Lung microvascular endothelial cell (primary cell): Measurements from ENCODE around the gene SLC22A7. TPM values are rescaled to one million over a fixed set of nuclear protein-coding genes. Genes with fewer than 3 reads are reported as not detected.

Source experiments
- DNase-seq, 2 donors: peaks; one replicate each; pipeline versions ENCODE4 v3.0.0 to v3.0.0-alpha.2; 2010; ENCODE audit warnings: low read depth in 2 of 2
- total RNA-seq: library from RNA; depleted of rRNA; stranded (reverse); fragments of >200 nt; gene quantifications from 2 replicates; pipeline ENCODE4 v1.2.1, GENCODE V29; 2014

Gene SLC22A7
- total RNA-seq, 1 donor from 2014 or later = not detected

DNA sequence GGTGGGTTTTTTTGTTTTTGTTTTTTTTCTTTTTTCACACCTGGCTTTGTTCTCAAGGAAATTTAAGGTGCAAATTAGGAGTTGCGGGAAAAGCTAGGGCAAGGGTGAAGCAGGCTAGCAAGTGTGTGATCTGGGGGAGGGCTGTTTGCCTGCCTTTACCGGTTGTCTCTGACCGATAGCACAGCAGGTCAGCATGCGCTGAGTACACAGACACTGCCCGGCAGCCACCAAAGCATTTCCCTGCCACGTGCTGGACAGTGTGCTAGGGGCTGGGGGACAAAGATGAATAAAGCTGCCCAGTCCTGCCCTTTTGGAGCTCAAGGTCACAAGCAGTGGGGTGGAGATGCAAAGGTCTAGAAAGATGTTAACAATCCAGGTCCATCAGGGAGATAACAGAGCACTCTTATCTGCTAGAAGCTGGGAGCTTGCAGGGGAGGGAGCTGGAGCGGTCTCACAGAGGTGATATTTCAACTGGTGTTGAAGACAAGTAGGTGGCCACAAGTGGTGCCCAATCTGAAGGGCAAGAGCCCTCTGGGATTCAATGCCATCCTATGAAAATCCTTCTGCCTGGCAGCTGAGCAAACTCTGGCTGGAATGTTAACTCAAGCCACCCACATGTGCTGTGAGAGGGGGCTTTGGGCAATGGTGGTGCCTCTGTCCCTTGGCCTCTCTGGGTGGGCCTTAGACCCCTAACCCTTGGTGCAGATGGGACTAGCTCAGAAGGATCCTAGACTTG lies 30.3 kb upstream of the SLC22A7 start:
- no peak for DNase-seq

DNA sequence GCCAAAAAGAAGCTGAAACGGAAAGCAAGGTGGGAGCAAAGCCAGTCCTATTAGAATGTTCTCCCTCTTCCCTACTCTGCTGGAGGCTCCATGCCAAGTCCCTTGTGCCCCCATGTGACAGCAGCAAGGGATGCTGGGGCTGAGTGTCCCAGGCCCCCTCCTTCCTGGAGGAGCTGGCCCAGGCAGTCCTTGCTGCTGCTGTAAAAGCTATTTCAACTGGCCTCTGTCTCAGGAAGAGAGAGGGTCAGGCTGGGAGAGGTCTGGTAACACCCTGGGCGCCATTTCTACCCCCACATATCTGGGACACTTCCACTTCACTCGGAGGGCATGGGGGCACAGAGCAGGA lies 29.7 kb upstream of the SLC22A7 start:
- DNase-seq = no peak

DNA sequence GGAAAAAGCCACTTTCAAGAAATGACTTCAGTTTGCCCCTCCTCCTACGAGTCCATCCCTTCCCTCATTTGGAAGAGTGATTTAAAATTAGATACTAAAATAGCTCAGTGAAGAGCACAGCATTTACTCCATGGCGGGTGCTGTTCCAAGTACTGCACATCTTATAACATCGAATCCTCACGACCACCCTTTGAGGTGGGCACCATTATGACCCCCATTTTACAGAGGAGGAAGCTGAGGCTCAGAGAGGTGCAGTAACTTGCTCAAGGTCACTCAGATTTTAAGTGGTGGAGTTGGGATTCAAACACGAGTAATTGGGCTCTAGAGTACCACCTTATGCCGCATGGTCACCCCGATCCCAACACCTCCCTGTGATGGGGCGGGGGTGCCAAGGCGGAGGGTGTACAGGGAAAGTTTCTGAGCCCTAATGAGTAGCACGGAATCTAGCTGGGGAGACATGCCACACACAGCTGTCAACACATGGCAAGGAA lies 29.2 kb upstream of the SLC22A7 start:
- no peak for DNase-seq

DNA sequence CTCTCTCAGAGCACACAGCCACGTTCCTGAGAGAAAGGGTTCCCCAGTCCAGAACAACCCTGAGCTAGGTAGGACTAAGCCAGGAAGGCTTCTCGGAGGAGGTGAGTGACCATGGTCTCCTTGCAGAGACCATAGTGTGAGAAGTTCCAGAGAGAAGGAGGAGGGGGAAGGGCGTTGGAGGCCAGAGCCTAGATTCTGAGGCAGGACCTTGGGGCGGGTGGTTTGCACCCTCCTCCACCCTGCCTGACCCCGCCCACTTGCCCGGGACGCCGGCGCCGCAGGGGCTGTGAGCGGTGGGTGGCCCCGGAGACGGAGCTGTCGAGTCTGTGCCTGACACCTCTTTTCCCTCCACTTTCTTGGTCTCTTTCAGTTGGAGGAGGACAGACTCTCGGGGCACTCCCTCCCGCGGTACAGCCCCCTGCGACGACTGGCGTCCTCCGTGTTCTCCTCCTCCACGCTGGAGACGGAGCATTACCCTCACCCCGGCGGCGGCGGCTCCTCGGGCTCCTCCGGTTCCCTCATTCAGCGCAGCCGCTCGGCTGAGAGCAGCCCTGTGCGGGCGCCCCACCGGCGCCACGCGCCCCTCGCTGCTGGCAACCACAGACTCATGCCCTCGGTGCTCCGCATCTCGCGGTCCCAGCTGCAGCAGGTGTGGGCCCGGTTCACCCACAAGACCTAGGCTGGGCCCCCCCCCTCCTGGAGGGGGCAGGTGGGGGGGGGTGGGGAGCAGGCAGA lies 28.6 kb upstream of the SLC22A7 start:
- DNase-seq = no peak

DNA sequence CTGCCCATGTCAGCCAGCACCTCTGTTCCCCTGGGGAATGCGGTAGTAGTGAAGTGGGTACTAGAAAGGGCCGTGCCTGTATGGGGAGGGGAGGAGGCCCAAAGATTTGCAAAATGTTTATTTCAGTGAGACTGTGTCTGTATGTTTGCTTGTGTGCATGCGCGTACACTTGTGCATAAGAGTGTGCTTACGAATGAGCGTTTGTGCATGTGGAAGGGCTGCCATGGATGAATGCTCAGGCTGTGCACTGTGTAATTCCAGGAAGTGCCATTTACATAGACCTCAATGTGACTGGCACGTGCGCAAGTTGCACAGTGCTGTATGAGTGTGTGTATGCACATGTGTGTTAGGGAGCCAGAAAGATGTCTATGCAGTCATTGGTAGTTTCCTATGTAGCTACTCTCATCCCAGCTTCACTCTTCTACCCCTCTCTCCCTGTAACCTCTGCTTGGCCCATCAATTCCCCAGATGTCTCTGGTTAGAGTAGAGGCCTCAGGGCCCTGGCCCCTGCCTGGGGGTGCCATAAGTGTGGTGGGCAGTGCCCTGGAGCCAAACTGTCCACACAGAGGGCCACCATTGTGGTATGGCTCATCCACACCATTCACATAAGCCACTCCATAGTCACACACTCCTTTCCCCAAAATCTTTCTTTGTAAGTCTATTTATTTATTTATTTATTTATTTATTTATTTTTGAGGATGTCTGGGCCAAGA lies 26.8 kb upstream of the SLC22A7 start:
- no peak for DNase-seq

DNA sequence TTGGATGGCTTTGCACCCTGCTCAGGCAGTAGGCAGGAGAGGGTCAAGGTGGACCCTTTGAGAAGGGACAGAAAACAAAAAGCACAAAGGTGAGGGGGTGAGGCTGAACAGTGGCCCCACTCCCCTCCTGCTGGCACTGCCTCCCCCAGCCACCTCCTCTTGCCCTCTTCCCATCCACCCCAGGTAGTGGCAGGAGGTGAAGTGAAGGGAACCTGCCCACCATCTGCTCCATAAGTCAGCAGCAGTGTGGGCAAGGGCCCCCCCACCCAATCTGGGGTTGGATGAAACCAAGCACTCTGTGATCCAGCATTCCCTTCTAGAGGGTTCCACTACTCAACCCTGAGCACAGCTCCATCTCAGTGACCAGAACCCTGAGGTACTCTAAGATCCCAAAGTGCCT lies 26.1 kb upstream of the SLC22A7 start:
- no peak for DNase-seq

DNA sequence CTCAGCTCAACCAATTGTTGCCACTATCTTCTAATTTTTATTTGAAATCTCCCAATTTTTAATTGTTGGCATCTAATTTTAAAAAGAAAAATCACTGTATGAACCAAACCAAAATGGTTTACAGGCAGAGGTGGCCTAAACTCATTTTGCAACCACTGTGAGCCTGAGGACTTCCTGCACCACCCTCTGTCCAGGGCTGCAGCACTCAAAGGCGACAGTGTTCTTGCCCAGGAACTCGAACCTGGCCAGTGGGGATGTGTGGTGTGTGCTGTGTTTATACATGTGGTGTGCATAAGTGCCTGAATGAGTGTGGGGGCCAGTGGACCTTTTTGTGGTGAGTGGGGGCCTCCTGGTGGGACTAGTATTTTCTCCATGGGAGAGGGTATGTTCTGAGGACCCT lies 24.4 kb upstream of the SLC22A7 start:
- DNase-seq = no peak

DNA sequence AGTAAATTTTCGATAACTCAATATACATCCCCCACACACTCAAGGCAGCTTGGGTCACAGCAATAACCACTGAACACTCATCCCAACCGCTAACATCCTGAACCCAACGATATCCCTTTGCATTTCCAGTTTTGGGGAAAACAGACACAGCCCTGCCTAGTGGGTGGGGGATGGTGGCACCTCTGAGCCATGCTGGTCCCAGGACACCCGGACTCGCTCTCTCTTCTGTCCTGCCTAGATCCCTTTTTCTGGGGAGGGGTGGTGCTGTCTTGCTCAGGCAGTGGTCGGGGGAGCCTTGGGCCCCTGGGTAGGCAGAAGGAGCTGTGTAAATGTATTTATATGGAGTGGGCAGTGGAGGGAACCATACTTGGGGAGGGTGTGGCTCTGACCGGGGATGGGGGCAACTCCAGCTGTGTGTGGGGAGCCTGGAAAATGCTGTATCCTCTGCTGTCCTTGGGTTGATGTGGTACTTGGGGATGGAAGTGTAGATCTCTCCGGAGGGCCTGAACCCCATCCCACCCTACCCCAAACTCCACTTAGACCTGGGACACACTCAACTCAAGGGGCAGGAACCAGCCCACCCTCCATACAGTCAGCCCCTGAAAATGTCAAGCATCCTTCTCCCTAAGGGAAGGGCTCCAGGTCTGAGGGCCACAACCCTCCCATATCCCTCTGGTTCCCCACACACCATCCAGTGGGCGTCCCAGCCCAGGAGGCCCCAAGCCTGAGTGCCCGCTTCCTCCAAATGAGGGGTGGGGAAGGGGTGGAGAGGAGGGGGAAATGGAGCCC lies 23.7 kb upstream of the SLC22A7 start:
- no peak for DNase-seq

DNA sequence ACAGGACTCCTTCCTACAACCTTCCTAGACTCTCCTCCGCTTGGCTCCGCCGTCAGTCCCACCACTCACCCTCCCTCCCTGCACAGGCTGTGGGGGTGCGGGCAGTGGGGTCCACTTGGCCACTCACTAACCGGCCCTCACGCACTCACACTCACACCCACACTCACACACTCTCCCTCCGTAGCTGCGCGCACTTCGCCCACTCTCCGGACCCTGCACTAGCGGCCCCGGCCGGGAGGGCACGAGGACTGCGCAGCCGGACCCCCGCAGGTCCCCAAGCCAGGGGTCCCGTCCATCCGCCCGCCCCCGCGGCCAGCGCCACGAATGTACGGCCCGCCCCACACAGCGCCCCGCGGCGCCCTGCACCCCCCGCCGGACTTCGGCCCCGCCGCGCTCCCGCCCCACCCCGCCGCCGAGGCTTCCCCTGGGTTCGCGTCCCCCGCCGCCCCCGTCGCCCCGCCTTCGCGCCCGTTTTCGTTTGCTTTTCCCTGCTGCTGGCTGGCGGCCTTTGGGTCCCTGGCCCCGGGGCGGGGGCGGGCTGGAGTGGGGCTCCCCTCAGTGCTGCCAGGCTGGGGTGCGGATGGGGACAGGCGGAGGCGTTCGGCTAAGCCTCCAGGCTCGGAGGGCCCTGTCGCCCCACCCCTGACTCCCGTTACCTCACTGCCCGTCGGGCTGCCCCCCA lies 23.0 kb upstream of the SLC22A7 start:
- no peak for DNase-seq

DNA sequence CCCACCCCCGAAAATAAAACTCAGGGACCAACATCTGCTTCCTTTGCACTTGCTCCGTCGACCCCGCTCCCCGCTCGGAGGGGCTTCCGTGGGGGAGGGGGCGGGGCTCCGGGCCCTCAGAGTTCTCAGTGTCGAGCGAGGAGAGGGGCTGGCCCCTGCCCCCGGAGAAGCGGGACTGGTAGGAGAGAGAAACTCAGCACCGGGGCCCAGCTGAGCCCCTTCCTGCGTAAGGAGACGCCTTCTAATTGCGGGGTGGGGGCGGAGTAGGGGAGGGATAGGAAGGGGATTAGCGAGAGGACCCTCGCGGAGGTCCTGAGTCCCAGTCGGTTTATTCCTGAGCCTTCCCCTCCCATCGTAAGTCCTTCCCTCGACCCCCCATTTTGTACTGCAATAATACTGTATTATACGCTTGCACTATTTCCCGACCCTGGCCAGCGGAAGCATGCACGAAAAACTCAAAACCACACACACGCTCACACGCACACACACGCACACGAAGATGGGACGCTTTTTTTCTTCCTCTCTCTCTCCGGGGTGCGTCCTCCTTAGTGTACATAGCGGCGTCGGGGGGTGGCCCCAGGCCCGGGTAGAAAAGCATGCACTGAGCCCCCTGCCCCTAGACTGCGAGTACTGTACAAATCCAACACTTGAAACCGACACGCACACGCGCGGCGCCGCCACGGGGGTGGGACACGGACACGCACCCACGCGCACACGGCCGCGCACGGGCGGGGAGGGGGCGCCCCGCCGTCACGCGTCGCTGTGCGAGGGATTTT lies 22.1 kb upstream of the SLC22A7 start:
- DNase-seq = peak in 1 of 2 donors; percentile 15

DNA sequence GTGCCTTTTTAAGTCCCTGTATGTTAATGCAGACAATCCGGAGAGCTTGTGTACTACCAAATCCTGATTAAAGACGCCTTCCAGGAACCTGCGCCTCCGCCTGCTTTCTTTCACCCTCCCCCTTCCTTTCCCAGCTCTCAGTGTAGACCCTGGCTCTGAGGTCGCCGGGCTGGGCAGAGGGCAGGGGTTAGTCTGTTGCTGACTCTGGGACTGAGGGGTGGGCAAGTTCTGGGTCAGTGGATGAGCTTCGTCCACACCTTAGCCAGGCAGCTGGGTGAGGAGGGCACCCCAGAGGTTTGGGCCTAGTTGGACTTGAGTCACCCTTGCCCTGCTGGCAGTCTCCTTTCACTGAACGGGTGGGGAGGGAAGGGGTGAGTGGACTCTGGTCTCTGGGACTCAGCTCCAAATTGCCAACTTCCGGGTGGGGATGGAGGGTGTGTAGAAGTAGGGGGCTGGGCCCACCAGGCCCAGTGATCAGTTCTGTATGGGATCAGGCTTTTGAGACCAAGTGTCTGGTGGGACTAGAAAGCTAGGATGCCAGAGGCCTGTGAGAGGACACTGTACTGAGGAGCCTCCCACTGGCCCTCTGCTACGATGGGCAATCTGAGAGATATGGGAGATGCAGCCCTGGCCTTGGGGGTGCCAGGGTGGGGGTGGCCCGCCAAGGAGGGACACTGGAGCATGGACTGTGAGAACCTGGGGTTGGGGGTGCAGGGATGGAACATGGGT lies 21.3 kb upstream of the SLC22A7 start:
- no peak for DNase-seq

DNA sequence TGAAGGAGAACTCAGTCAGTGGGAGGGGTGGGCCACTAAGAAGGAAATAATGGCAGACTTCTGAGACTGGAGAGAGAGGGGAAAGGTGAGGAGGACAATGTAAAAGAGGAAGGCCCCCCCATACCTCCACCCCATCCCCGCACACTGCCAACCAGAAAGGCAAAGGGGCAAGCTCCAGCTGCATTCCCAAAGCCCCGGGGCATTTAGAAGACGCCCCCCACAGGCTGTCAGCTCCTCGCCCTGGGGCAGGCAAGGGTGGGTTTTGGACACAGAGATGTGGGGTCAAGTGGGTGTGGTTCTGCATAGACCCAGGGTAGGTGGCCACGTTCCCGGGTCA lies 20.8 kb upstream of the SLC22A7 start:
- DNase-seq = no peak

DNA sequence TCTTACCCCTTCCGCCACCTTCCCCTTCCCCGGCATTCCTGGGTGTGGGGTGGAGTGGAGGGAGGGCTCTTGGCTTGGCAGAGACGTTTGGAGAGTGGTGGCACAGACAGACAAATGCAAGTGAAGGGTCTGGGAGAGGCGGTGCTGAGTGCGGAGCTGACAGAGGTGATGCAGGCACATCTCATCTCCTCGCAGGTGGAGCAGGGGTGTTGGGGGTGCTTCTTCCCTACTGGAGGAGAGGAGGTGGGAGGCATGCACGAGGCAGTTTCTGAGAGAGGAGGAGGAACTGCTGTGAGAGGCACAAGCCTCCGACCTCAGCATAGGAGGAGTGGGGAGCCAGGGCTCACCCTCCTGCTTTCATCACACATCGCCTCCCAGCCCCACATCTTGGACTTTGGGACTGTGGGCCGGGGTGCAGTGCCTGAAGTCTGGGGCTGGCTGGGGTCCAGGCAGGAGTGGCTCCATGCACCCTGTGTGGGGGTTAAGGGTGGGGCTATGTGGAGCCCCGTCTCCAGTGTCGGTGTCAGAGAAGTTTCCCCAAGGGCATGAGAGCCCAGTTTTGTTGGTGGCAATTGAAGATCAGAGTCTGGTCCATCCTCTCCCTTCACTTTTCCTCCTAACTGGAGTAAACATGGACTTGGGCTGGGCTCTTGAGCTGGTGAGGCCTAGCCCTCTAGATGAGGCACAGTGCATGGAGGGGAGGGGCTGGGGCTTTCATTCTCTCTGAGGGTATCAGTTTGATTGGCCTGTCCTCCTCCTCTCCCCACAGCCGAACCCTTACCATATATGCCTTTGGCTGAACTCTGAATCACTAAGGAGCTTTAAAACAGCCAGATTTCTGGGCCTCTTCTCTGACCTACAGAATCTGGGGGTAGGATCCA lies 20.2 kb upstream of the SLC22A7 start:
- no peak for DNase-seq

DNA sequence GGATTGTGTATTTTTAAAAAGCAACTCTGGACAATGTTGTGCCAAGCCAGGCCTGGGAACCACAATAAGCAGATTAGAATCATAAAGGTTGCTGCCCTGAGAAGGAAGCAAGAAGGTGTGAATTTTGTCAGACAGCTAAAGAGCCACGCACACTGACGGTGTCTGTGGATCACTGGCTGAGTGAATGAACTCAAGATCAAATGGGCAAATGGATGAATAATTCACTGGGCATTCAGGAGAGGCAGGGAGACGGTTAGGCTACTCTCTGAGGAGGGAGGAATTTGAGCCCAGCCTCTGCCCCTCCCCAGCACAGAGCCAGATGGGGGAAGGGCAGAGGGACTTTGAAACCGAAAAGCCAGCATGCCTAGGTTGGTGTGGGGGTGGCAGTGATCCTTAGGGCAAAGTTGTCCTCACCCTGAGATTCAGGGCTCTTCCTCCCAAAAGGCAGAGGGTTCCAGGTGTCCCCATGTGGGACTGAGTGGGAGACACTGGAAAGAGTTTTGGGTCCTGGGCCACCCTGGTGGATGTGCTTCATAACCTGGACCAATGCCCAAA lies 19.5 kb upstream of the SLC22A7 start:
- DNase-seq = no peak

DNA sequence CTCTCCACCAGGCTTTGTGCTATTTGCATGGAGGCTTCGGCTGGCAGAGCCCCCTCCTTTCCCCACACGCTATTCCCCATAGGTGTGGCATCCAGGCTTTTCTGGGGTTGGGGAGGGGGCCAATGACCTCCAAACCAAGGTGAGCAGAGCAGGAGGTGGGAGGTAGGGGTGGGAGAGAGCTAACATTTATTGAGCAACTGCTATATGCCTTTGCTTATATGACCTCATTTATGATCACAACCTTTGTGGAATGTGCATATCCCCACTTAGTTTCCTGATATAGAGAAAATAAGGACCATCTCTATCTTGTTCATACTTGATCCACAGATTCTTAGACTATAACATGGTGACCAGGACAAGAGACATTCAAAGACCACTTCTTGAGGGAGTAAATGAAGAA lies 17.8 kb upstream of the SLC22A7 start:
- DNase-seq = no peak

DNA sequence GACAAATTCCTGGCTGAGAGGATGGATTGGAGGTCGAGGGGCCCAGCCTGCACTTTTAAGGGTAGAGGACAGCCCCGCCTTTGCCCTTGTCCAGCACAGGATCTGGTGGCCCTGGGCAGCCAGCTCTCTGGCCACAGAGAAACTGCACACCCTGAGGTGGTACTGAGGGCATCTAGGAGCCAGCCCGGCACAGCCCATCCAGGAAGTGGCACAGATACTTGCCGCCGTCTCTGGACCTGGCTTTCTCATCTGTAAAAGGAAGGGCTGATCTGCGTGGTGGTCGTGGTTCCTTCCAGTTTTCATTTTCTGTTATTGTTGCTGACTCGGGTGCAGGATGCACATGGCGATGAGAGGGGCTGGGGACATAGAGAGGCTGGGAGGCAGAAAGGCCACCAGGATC lies 16.0 kb upstream of the SLC22A7 start:
- DNase-seq = no peak

DNA sequence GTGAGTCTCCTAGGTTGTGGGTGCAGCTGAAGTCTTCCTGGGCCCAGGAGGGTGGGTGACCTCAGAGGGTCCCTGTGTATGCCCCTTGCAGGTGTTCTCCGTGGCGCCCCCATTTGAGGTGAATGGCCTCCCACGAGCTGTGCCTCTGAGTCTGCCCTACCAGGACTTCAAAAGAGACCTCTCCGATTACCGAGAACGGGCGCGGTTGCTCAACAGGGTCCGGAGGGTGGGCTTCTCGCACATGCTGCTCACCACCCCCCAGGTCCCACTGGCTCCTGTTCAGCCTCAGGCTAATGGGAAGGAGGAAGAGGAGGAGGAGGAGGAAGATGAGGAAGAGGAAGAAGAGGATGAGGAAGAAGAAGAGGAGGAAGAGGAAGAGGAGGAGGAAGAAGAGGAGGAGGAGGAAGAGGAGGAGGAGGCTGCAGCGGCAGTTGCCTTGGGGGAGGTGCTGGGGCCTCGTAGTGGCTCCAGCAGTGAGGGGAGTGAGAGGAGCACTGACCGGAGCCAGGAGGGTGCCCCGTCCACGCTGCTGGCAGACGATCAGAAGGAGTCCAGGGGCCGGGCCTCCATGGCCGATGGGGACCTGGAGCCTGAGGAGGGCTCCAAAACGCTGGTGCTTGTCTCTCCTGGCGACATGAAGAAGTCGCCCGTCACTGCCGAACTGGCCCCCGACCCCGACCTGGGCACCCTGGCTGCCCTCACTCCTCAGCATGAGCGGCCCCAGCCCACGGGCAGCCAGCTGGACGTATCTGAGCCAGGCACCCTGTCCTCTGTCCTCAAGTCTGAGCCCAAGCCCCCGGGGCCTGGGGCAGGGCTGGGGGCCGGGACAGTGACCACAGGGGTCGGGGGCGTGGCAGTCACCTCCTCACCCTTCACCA lies 15.2 kb upstream of the SLC22A7 start:
- DNase-seq = no peak

DNA sequence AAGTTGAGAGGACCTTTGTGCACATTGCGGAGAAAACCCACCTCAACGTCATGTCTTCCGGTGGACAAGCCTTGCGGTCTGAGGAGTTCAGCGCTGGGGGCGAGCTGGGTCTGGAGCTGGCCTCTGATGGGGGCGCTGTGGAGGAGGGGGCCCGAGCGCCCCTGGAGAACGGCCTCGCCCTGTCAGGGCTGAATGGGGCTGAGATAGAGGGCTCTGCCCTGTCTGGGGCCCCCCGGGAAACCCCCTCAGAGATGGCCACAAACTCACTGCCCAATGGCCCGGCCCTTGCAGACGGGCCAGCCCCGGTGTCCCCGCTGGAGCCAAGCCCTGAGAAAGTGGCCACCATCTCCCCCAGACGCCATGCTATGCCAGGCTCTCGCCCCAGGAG lies 14.6 kb upstream of the SLC22A7 start:
- no peak for DNase-seq
